Measurements from ENCODE around the gene TAF5L. TPM values are rescaled to one million over a fixed set of nuclear protein-coding genes. Genes with fewer than 3 reads are reported as not detected.

The TAF5L gene
- total and polyA plus RNA-seq, 2 of the 13 experiments (the other 11 are each of a cell fraction or from before 2014, with no cell fraction given): 10.8 to 18.2 TPM

DNA sequence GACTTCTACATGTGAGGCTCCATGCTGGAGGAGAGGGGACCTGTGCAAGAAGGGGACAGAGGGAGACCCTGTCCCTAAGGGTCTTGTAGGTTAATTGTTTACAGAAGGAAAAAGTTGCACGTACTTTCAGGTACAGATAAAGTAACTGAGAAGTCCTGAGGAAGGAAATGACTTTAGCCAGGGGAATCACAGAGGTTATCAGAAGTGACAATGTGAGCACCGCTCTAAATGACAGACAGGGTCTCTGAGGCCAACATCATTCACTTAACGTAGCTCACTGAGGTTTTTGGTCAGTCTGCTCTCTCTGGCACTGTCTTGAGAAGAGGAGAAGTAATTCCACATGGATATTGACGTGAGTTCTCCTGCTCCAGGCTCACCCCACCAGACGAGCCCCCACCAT is 12.0 kb downstream of the TAF5L start:
- DNase-seq (ENCODE audit: low spot score) (no peak), FAIRE-seq (no peak), ATAC-seq (no peak)
- no TSS peak for BruUV-seq (replicated peaks)
- Histone ChIP-seq H3K9ac (ENCODE audit: insufficient read depth, low read depth, low read length) (no peak overlapping the region), H3K9me3 (ENCODE audit: low read length) (no peaks in the 10 kb centered on the region), H3K27me3 (ENCODE audit: control insufficient read depth in 1 of 2, insufficient read depth in 2 of 2, low read length in 2 of 2) (no peaks in the 10 kb centered on the region), H3K27ac (ENCODE audit: extremely low read length, insufficient read depth, low read length) (no peak overlapping the region), H3K4me1 (ENCODE audit: insufficient read depth, low read length) (no peaks in the 10 kb centered on the region), H3K36me3 (replicated peaks in 1 of 2; ENCODE audit: control insufficient read depth in 1 of 2, insufficient read depth in 2 of 2, low read length in 2 of 2) (peaks cover 10 to 41% of the 10 kb centered on the region in 2 experiments; a peak in 4 of 5 replicates), H2AFZ (ENCODE audit: low read length) (no peak overlapping the region), H3K4me3 (replicated peaks in 1 of 3; ENCODE audit: insufficient read depth in 1 of 3, low read depth in 2 of 3, low read length in 3 of 3) (no peak overlapping the region), H3K79me2 (ENCODE audit: insufficient read depth, low read length) (peaks cover 24% of the 10 kb centered on the region), H3K4me2 (ENCODE audit: low read depth, low read length) (no peak overlapping the region), H4K20me1 (ENCODE audit: insufficient read depth, low read length) (no peaks in the 10 kb centered on the region)
- POLR2A ChIA-PET: no interaction called here
- TF ChIP-seq SIX1 (CRISPR knock-in tag; IDR thresholded peaks at IDR 0.05; ENCODE audit: borderline replicate concordance): no peak
- CTCF ChIA-PET (ENCODE audit: low intra/inter-chr PET ratio, low total read pairs): no interaction called here
- in situ Hi-C loops (cut with HindIII; ENCODE audit: extremely low pct_ligation_motif_present, low pct_unique_long_range_greater_than_20kb) (no loop called here), intact Hi-C loops (cut with micrococcal nuclease; ENCODE audit: unreplicated experiment) (no loop called here)
- 98% methylated on average over 5 of the region's 5 CpGs for WGBS (ENCODE audit: low lambda C conversion rate)

DNA sequence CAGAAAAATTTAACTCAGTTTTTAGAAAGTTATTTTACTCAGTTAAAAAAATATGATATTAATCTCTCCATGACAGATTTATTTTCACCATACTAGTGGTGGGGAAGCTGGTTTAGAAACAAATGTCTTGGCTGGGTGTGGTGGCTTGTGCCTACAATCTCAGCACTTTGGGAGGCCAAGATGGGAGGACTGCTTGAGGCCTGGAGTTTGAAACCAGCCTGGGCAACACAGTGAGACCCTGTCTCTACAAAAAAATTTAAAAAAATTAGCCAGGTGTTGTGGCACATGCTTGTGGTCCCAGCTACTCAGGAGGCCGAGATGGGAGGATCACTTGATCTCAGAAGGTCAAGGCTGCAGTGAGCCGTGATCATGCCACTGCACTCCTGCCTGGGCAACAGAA is 17.3 kb downstream of the TAF5L start:
- intact Hi-C loops (cut with micrococcal nuclease; ENCODE audit: unreplicated experiment) (no loop called here), in situ Hi-C loops (cut with HindIII; ENCODE audit: extremely low pct_ligation_motif_present, low pct_unique_long_range_greater_than_20kb) (no loop called here)
- H3K36me3 ChIP-seq (replicated peaks in 1 of 2; ENCODE audit: control insufficient read depth in 1 of 2, insufficient read depth in 2 of 2, low read length in 2 of 2): peaks cover 12 to 66% of the 10 kb centered on the region in 2 experiments
- no TSS peak for BruUV-seq (replicated peaks)
- no peaks in the 10 kb centered on the region for H4K20me1 ChIP-seq (ENCODE audit: insufficient read depth, low read length)
- no peak overlapping the region for H3K9ac ChIP-seq (ENCODE audit: insufficient read depth, low read depth, low read length)
- 85% methylated on average over 2 of the region's 2 CpGs for WGBS (ENCODE audit: low lambda C conversion rate)
- H3K9me3 ChIP-seq (ENCODE audit: low read length): no peaks in the 10 kb centered on the region
- no peaks in the 10 kb centered on the region for H3K27me3 ChIP-seq (ENCODE audit: control insufficient read depth in 1 of 2, insufficient read depth in 2 of 2, low read length in 2 of 2)
- H3K4me1 ChIP-seq (ENCODE audit: insufficient read depth, low read length): no peaks in the 10 kb centered on the region
- ChIA-PET CTCF (ENCODE audit: low intra/inter-chr PET ratio, low total read pairs) (no interaction called here), POLR2A (no interaction called here)
- no peak overlapping the region for H3K4me2 ChIP-seq (ENCODE audit: low read depth, low read length)
- ATAC-seq: no peak
- H3K27ac ChIP-seq (ENCODE audit: extremely low read length, insufficient read depth, low read length): no peak overlapping the region
- DNase-seq (ENCODE audit: low spot score): no peak
- no peaks in the 10 kb centered on the region for H3K79me2 ChIP-seq (ENCODE audit: insufficient read depth, low read length)
- FAIRE-seq: no peak
- TF ChIP-seq KAT7 (CRISPR knock-in tag; IDR thresholded peaks at IDR 0.05; ENCODE audit: borderline replicate concordance): no peak
- no peak for TF ChIP-seq ZC3H4 (CRISPR knock-in tag; IDR thresholded peaks at IDR 0.05; ENCODE audit: borderline replicate concordance)
- TF ChIP-seq, protein P1, sequence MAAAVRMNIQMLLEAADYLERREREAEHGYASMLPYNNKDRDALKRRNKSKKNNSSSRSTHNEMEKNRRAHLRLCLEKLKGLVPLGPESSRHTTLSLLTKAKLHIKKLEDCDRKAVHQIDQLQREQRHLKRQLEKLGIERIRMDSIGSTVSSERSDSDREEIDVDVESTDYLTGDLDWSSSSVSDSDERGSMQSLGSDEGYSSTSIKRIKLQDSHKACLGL (CRISPR knock-in tag; IDR thresholded peaks at IDR 0.05): no peak
- TF ChIP-seq HNRNPK (IDR thresholded peaks at IDR 0.05; ENCODE audit: low read depth, low read length, poor library complexity, severe bottlenecking): no peak
- TF ChIP-seq MEF2D (CRISPR knock-in tag; IDR thresholded peaks at IDR 0.05): no peak
- no peak for TF ChIP-seq DPF2 (CRISPR knock-in tag; IDR thresholded peaks at IDR 0.05; ENCODE audit: borderline replicate concordance, low read depth)
- TF ChIP-seq POLR2G (IDR thresholded peaks at IDR 0.05; ENCODE audit: low read depth, low read length): no peak
- no peak for TF ChIP-seq SOX6 (IDR thresholded peaks at IDR 0.05)
- TF ChIP-seq SOX6 (CRISPR knock-in tag; IDR thresholded peaks at IDR 0.05): no peak
- TF ChIP-seq KLF9 (CRISPR knock-in tag; IDR thresholded peaks at IDR 0.05; ENCODE audit: low read depth): no peak
- TF ChIP-seq SRF (IDR thresholded peaks at IDR 0.05; ENCODE audit: low read depth, low read length): no peak
- H3K4me3 ChIP-seq (replicated peaks in 1 of 3; ENCODE audit: insufficient read depth in 1 of 3, low read depth in 2 of 3, low read length in 3 of 3): no peak overlapping the region
- H2AFZ ChIP-seq (ENCODE audit: low read length): no peak overlapping the region
